Measurements from ENCODE around the gene PIEZO1. TPM values are rescaled to one million over a fixed set of nuclear protein-coding genes. Genes with fewer than 3 reads are reported as not detected.

PIEZO1 gene
- total RNA-seq, 1 experiment from 2014 or later, result 71.1 TPM

DNA sequence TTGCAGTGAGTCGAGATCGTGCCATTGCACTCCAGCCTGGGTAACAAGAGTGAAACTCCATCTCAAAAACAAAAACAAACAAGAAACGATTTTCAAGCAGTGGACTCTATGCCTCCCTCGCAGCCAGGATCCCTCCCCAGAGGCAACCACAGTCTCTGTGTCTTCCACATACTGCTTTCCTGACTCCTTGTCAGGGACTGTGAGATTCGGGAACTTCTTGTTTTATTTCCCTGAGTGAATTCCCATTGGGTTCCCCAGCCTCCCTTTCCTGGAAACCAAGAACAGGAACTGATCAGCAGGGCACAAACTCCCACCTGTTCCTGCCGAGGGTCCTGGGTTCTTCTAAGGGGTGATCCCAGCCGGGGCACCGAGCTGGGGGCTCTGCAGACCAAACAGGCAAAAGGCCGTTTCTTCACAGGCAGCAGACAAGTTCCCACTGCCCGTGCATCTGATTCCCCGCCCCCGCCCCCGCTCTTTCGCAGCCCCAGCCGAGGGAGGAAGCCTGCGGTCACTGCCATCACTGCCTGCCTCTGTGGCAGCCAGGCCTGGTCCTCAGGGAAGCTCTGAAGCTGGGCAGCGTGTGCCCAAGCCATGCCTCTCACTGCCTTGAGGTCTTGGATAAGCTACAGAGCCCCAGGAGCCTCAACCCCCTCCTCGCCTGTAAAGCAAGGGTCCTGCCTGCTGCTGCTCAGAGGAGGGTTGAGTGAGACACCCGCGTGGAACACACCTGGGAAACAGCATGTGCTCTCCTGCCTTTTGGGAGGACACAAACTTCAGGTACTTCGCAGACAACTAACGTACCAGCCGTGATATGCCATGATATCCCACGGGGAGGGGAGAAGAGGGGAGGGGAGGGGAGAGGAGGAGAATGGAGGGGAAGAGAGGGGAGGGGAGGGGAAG is 5.5 kb upstream of the PIEZO1 start:
- no peak overlapping the region for H4K8ac ChIP-seq (replicated peaks; ENCODE audit: insufficient read length, low read depth, low read length)
- Mint-ChIP-seq H3K4me1 (peaks cover 11 to 36% of the 10 kb centered on the region in 2 experiments), H3K27ac (peak overlapping the region in 2 of 3 experiments; percentile 27 to 47; a peak in 1 of 7 replicates), H3K4me3 (peak overlapping the region in 1 of 2 experiments; percentile 46; a peak in 1 of 5 replicates), H3K27me3 (ENCODE audit: low read depth) (peaks cover 8% of the 10 kb centered on the region), H3K36me3 (ENCODE audit: insufficient read depth in 1 of 3, low read depth in 3 of 3) (no peaks in the 10 kb centered on the region), H3K9me3 (no peaks in the 10 kb centered on the region)
- H2BK20ac ChIP-seq (ENCODE audit: low read depth, low read length, poor library complexity, severe bottlenecking), result no peak overlapping the region
- H2AK5ac ChIP-seq (ENCODE audit: insufficient read length, low read length), result no peak overlapping the region
- no CpG with 5 or more reads among the region's 24 CpGs for WGBS (ENCODE audit: extremely low coverage, insufficient read length, low lambda C conversion rate)
- no peaks in the 10 kb centered on the region for H3K79me2 ChIP-seq (ENCODE audit: insufficient read depth, low read length)
- no peaks in the 10 kb centered on the region for H3K27me3 ChIP-seq (ENCODE audit: insufficient read depth, low read length)
- H3K18ac ChIP-seq (ENCODE audit: insufficient read length, low read depth, low read length), result peak overlapping the region; percentile 72
- no peak overlapping the region for H2AFZ ChIP-seq (ENCODE audit: low read length)
- peak overlapping the region; percentile 31; the same call in 1 of the 2 replicates for H3K14ac ChIP-seq (ENCODE audit: insufficient read depth, low read length)
- no peak overlapping the region for H2BK15ac ChIP-seq (ENCODE audit: low read depth, low read length)
- H3K4me2 ChIP-seq (ENCODE audit: insufficient read depth, insufficient read length, low read length), result no peak overlapping the region
- TF ChIP-seq, protein P1, sequence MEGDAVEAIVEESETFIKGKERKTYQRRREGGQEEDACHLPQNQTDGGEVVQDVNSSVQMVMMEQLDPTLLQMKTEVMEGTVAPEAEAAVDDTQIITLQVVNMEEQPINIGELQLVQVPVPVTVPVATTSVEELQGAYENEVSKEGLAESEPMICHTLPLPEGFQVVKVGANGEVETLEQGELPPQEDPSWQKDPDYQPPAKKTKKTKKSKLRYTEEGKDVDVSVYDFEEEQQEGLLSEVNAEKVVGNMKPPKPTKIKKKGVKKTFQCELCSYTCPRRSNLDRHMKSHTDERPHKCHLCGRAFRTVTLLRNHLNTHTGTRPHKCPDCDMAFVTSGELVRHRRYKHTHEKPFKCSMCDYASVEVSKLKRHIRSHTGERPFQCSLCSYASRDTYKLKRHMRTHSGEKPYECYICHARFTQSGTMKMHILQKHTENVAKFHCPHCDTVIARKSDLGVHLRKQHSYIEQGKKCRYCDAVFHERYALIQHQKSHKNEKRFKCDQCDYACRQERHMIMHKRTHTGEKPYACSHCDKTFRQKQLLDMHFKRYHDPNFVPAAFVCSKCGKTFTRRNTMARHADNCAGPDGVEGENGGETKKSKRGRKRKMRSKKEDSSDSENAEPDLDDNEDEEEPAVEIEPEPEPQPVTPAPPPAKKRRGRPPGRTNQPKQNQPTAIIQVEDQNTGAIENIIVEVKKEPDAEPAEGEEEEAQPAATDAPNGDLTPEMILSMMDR (conservative IDR thresholded peaks at IDR 0.05), result no peak
- H4K91ac ChIP-seq (ENCODE audit: insufficient read length, low read depth, low read length), result no peak overlapping the region
- H3K4me1 ChIP-seq (ENCODE audit: insufficient read depth, low read length), result peaks cover 3% of the 10 kb centered on the region; the same call in 1 of the 2 replicates
- no peaks in the 10 kb centered on the region for H4K20me1 ChIP-seq (ENCODE audit: control insufficient read depth, insufficient read depth, insufficient read length)
- no peak overlapping the region for H2BK5ac ChIP-seq (ENCODE audit: insufficient read length, low read length)
- no peak overlapping the region for H3K27ac ChIP-seq (ENCODE audit: insufficient read length, low read depth, low read length)
- H3K23ac ChIP-seq (ENCODE audit: insufficient read length, low read depth, low read length), result no peak overlapping the region
- no peak overlapping the region for H3K56ac ChIP-seq (ENCODE audit: insufficient read length, low read depth, low read length)
- H3K9me3 ChIP-seq (ENCODE audit: control insufficient read depth, low read depth, low read length), result no peaks in the 10 kb centered on the region
- H3K4ac ChIP-seq (ENCODE audit: low read depth, low read length), result no peak overlapping the region
- no peak overlapping the region for H2BK120ac ChIP-seq (ENCODE audit: low read depth, low read length, poor library complexity, severe bottlenecking)
- no peak overlapping the region for H3K9ac ChIP-seq (ENCODE audit: extremely low read depth, insufficient read length, low read length)
- H3K23me2 ChIP-seq (ENCODE audit: insufficient read length, low read depth, low read length, poor library complexity, severe bottlenecking), result peaks cover 3% of the 10 kb centered on the region
- H2BK12ac ChIP-seq (ENCODE audit: insufficient read length, low read depth, low read length), result peak overlapping the region; percentile 66
- no peak for DNase-seq
- H3T11ph ChIP-seq (ENCODE audit: low read length), result no peak overlapping the region
- no peak overlapping the region for H4K5ac ChIP-seq (ENCODE audit: insufficient read length, low read depth, low read length)
- H3K79me1 ChIP-seq (ENCODE audit: insufficient read depth, low read depth, low read length, poor library complexity, severe bottlenecking), result no peaks in the 10 kb centered on the region
